HepG2 (cell line): ENCODE measurements around the gene NPPB. TPM values are rescaled to one million over a fixed set of nuclear protein-coding genes. Genes with fewer than 3 reads are reported as not detected.

Experiments used
- ATAC-seq: fragments of 200-7000 bp; cut with Tn5 transposase; 3 replicates; pipeline ENCODE4 v1.9.1; 2020; ENCODE audit warnings: mild to moderate bottlenecking, moderate library complexity
- BruUV-seq: library from RNA; stranded (reverse); fragments of 400-500 nt; replicated peaks from 2 replicates; lab custom pipeline; 2021; lab: Mats Ljungman, UMichigan
- CTCF ChIA-PET: fragments of 300-600 bp; formaldehyde crosslinking; extraction: SDS; loops from one replicate; lab custom pipeline; 2021; ENCODE audit warnings: low total read pairs, inconsistent platforms, low intra/inter-chr PET ratio; lab: Yijun Ruan, JAX
- POLR2A ChIA-PET: fragments of 350-600 bp; sonication (Branson Sonifier 250); formaldehyde crosslinking; loops from one replicate; lab custom pipeline; 2020; ENCODE audit warnings: antibody characterized with exemption, inconsistent platforms; lab: Yijun Ruan, JAX
- DNase-seq: peaks from one replicate; pipeline ENCODE4 v3.0.0-alpha.2; 2015; ENCODE audit warnings: low spot score
- FAIRE-seq: peaks from 3 replicates; lab custom pipeline; 2011; peaks lifted over from hg19 to GRCh38; lab: Jason Lieb, UNC
- H2AFZ ChIP-seq: one replicate; pipeline ENCODE4 v1.6.1; 2011; ENCODE audit warnings: low read length, inconsistent platforms
- H3K27ac ChIP-seq: fragments of 300-600 bp; 3 replicates; pipeline ENCODE4 v1.8.0; 2011; ENCODE audit warnings: mixed run types, mild to moderate bottlenecking, mixed read lengths, low read length, inconsistent platforms; ENCODE audit not compliant: insufficient read depth; ENCODE audit errors: extremely low read length
- H3K27me3 ChIP-seq, 2 experiments: fragments of 200-600 bp in 1 of 2; 2 replicates in 1 of 2; 3 replicates in 1 of 2; pipeline versions ENCODE4 v1.6.0 to v1.8.0; 2011; ENCODE audit warnings: low read length in 2 of 2, mild to moderate bottlenecking in 2 of 2, moderate library complexity in 2 of 2, inconsistent platforms in 1 of 2; ENCODE audit not compliant: insufficient read depth in 2 of 2, control insufficient read depth in 1 of 2
- H3K36me3 ChIP-seq, 2 experiments: fragments of 200-600 bp in 1 of 2; replicated peaks in 1 of 2; 2 replicates in 1 of 2; 3 replicates in 1 of 2; pipeline versions ENCODE4 v1.5.1 to v1.8.0; 2011; ENCODE audit warnings: low read length in 2 of 2, inconsistent platforms in 1 of 2; ENCODE audit not compliant: insufficient read depth in 2 of 2, control insufficient read depth in 1 of 2
- H3K4me1 ChIP-seq: 2 replicates; pipeline ENCODE4 v1.5.1; 2012; ENCODE audit warnings: low read length, inconsistent platforms; ENCODE audit not compliant: insufficient read depth
- H3K4me2 ChIP-seq: 2 replicates; pipeline ENCODE4 v1.6.0; 2011; ENCODE audit warnings: low read depth, low read length, inconsistent platforms
- H3K4me3 ChIP-seq, 3 experiments: fragments of 200-600 bp in 1 of 3; sonication (generic), shearing (Covaris generic) in 1 of 3; replicated peaks in 1 of 3; 2 replicates each; pipeline ENCODE4 v1.5.1; 2011 to 2016; ENCODE audit warnings: low read length in 3 of 3, inconsistent platforms in 2 of 3, low read depth in 2 of 3, mild to moderate bottlenecking in 2 of 3, control low read depth in 1 of 3, mixed read lengths in 1 of 3; ENCODE audit not compliant: insufficient read depth in 1 of 3
- H3K79me2 ChIP-seq: one replicate; pipeline ENCODE4 v1.6.1; 2011; ENCODE audit warnings: low read length, inconsistent platforms; ENCODE audit not compliant: insufficient read depth
- H3K9ac ChIP-seq: 2 replicates; pipeline ENCODE4 v1.6.0; 2011; ENCODE audit warnings: mild to moderate bottlenecking, low read depth, low read length, inconsistent platforms; ENCODE audit not compliant: insufficient read depth
- H3K9me3 ChIP-seq: 2 replicates; pipeline ENCODE4 v1.5.1; 2012; ENCODE audit warnings: mild to moderate bottlenecking, low read length
- H4K20me1 ChIP-seq: 2 replicates; pipeline ENCODE4 v1.6.0; 2011; ENCODE audit warnings: inconsistent platforms, mild to moderate bottlenecking, low read length, moderate library complexity; ENCODE audit not compliant: insufficient read depth
- CREB1 ChIP-seq, 2 experiments: fragments of 450-650 bp in 1 of 2; IDR thresholded peaks; 2 replicates each; pipeline ENCODE4 v1.6.1; 2016 to 2017; ENCODE audit warnings: control low read depth in 1 of 2, mild to moderate bottlenecking in 1 of 2, missing compliant biosample characterization in 1 of 2, missing genetic modification characterization in 1 of 2
- DMTF1 ChIP-seq: sonication (generic); formaldehyde crosslinking; IDR thresholded peaks from 2 replicates; pipeline ENCODE4 v1.4.0; 2020; ENCODE audit warnings: mild to moderate bottlenecking, missing genetic modification reagents
- ELF3 ChIP-seq: IDR thresholded peaks from 2 replicates; pipeline ENCODE4 v1.6.1; 2016; ENCODE audit warnings: missing genetic modification reagents, missing compliant biosample characterization
- GPN1 ChIP-seq: sonication (generic); formaldehyde crosslinking; IDR thresholded peaks from 2 replicates; pipeline ENCODE4 v1.5.1; 2020; ENCODE audit warnings: missing genetic modification reagents, borderline replicate concordance
- NFIC ChIP-seq: IDR thresholded peaks from 2 replicates; pipeline ENCODE4 v1.6.1; 2012; ENCODE audit warnings: mild to moderate bottlenecking, low read length, inconsistent platforms
- PCBP1 ChIP-seq: fragments of 200-400 bp; formaldehyde crosslinking; IDR thresholded peaks from 2 replicates; pipeline ENCODE4 v1.6.1; 2017; ENCODE audit warnings: mild to moderate bottlenecking, low read depth, low read length, borderline replicate concordance
- SNAPC4 ChIP-seq: sonication (generic); formaldehyde crosslinking; IDR thresholded peaks from 2 replicates; pipeline ENCODE4 v1.4.0; 2020; ENCODE audit warnings: mild to moderate bottlenecking, missing genetic modification reagents
- U2AF1 ChIP-seq: fragments of 200-400 bp; formaldehyde crosslinking; optimal IDR thresholded peaks from 2 replicates; pipeline ENCODE3; 2017; ENCODE audit warnings: mild to moderate bottlenecking, low read depth, low read length
- ZHX1 ChIP-seq: sonication (generic); formaldehyde crosslinking; IDR thresholded peaks from 2 replicates; pipeline ENCODE4 v1.8.1; 2022; ENCODE audit warnings: low read depth, mild to moderate bottlenecking, missing genetic modification reagents
- ZSCAN22 ChIP-seq: sonication (generic); formaldehyde crosslinking; IDR thresholded peaks from 2 replicates; pipeline ENCODE4 v1.4.0; 2020; ENCODE audit warnings: mild to moderate bottlenecking, missing genetic modification reagents
- WGBS: methylation state at CpG from one replicate; pipeline ENCODE4 v1.1.6; 2017; ENCODE audit warnings: low lambda C conversion rate; 5-methylcytosine and 5-hydroxymethylcytosine counted together
- in situ Hi-C: cut with HindIII; loops from 2 replicates; pipeline ENCODE4 v1.10.0; 2017; ENCODE audit warnings: low pct_unique_long_range_greater_than_20kb; ENCODE audit not compliant: extremely low pct_ligation_motif_present
- intact Hi-C: fragments of 100-400 bp; cut with micrococcal nuclease; formaldehyde crosslinking; loops from one replicate; pipeline ENCODE4 v1.10.0; 2022; ENCODE audit not compliant: unreplicated experiment
- polyA plus RNA-seq, 8 experiments: library from polyadenylated mRNA; depleted of rRNA in 3 of 8; stranded (reverse) in 7 of 8; unstranded in 1 of 8; fragments of >200 nt; fragmentation: Illumina TruSeq in 4 of 8; extraction: Trizol in 4 of 8; gene quantifications; 2 replicates each; pipeline versions ENCODE4 v1.2.1 to v1.2.3, GENCODE V29; 2011 to 2016; ENCODE audit warnings: low read depth in 4 of 8, missing spikeins in 1 of 8, mixed read lengths in 1 of 8; ENCODE audit not compliant: insufficient read depth in 1 of 8
- total RNA-seq, 5 experiments: library from RNA; depleted of rRNA; stranded (reverse); fragments of >200 nt; fragmentation: Illumina TruSeq; extraction: Trizol; gene quantifications; 2 replicates each; pipeline ENCODE4 v1.2.3, GENCODE V29; 2016; ENCODE audit warnings: low read depth in 1 of 5

Gene NPPB
- total and polyA plus RNA-seq, 2 of the 13 experiments (the other 11 are each of a cell fraction or from before 2014, with no cell fraction given), result 1.9 TPM; not detected in 1

- POLR2A ChIA-PET, result interaction anchor here (0.9 to 4.4 kb wide), 7 partner anchors 11 to 139 kb away, joined by 3 to 53 read pairs (median 5); partner anchors contain the start of genes CLCN6, KIAA2013, MFN2 and MTHFR
- Histone ChIP-seq H3K36me3 (peaks cover 27 to 64% of the 10 kb centered on the region in 2 experiments), H3K27ac (peak overlapping the region; percentile 94), H3K4me3 (peak overlapping the region in 1 of 3 experiments; percentile 29; a peak in 1 of 6 replicates), H3K4me1 (peaks cover 61% of the 10 kb centered on the region), H3K9ac (peak overlapping the region; percentile 60), H3K27me3 (no peaks in the 10 kb centered on the region), H4K20me1 (no peaks in the 10 kb centered on the region), H2AFZ (no peak overlapping the region), H3K9me3 (no peaks in the 10 kb centered on the region), H3K4me2 (peak overlapping the region; percentile 62), H3K79me2 (no peaks in the 10 kb centered on the region)
- WGBS, result 86% methylated on average over 15 of the region's 17 CpGs
- ATAC-seq (no peak), FAIRE-seq (no peak), DNase-seq (no peak)
- CTCF ChIA-PET, result interaction anchor here (4.1 kb wide), 1 partner anchor 53 kb away, joined by 46 read pairs; no protein-coding TSS in a partner anchor
- intact Hi-C loops, result loop anchor here (1.0 to 5.0 kb wide), 3 partner anchors 18 to 66 kb away; no protein-coding TSS in a partner anchor
- in situ Hi-C loops, result loop anchor here (5.0 kb wide), 1 partner anchor 56 kb away; no protein-coding TSS in a partner anchor
- TSS peak; percentile 20 for BruUV-seq
- TF ChIP-seq CREB1 (IDR thresholded peaks at IDR 0.05) (peak; percentile 75), CREB1 (CRISPR knock-in tag; IDR thresholded peaks at IDR 0.05) (no peak), ZSCAN22 (CRISPR knock-in tag) (peak; percentile 5; the same call in 1 of the 2 replicates), NFIC (peak; percentile 0; the same call in 1 of the 2 replicates), DMTF1 (CRISPR knock-in tag) (no peak), GPN1 (CRISPR knock-in tag) (no peak), ZHX1 (0 out of 2 replicates have a peak, but pooled peaks have one; percentile 56), PCBP1 (no peak), SNAPC4 (CRISPR knock-in tag) (0 out of 2 replicates have a peak, but pooled peaks have one; percentile 5), ELF3 (no peak), U2AF1 (no peak)
Measured at GRCh38 chr1:11841245-11842153, 17.2 kb downstream of the NPPB start.
